GM12878 (cell line): ENCODE measurements around the gene DUS4L. TPM values are rescaled to one million over a fixed set of nuclear protein-coding genes. Genes with fewer than 3 reads are reported as not detected.

Experiments used
- ATAC-seq: fragments of 200-7000 bp; cut with Tn5 transposase; 3 replicates; pipeline ENCODE4 v1.9.1; 2020; ENCODE audit warnings: mild to moderate bottlenecking, moderate library complexity
- BruUV-seq: library from RNA; stranded (reverse); fragments of 400-500 nt; replicated peaks from 2 replicates; lab custom pipeline; 2021; lab: Mats Ljungman, UMichigan
- CTCF ChIA-PET: fragments of 300-600 bp; sonication (Branson Sonifier 250); formaldehyde crosslinking; extraction: SDS; loops from one replicate; lab custom pipeline; 2021; ENCODE audit warnings: inconsistent platforms; lab: Yijun Ruan, JAX
- POLR2A ChIA-PET: fragments of 350-600 bp; formaldehyde crosslinking; extraction: SDS; loops from one replicate; lab custom pipeline; 2021; ENCODE audit warnings: inconsistent platforms; lab: Charles Lee
- RAD21 ChIA-PET: fragments of 300-600 bp; sonication (Branson Sonifier 250); formaldehyde crosslinking; loops from one replicate; lab custom pipeline; 2023; ENCODE audit warnings: antibody characterized with exemption; ENCODE audit not compliant: unreplicated experiment; lab: Charles Lee
- SMC1A ChIA-PET: fragments of 300-600 bp; sonication (Branson Sonifier 250); formaldehyde crosslinking; loops from one replicate; lab custom pipeline; 2023; ENCODE audit not compliant: unreplicated experiment, uncharacterized antibody; lab: Charles Lee
- DNase-seq: peaks from one replicate; pipeline ENCODE4 v3.0.0-alpha.2; 2011; ENCODE audit warnings: low read depth, low spot score
- FAIRE-seq: peaks from 3 replicates; lab custom pipeline; 2011; peaks lifted over from hg19 to GRCh38; lab: Jason Lieb, UNC
- H2AFZ ChIP-seq: 2 replicates; pipeline ENCODE4 v1.6.0; 2011; ENCODE audit warnings: low read depth, low read length, control low read depth; ENCODE audit not compliant: control insufficient read depth
- H3K27ac ChIP-seq: 2 replicates; pipeline ENCODE4 v1.5.1; 2011; ENCODE audit warnings: control low read depth; ENCODE audit not compliant: control insufficient read depth, insufficient read depth
- H3K27me3 ChIP-seq, 2 experiments: replicated peaks in 1 of 2; 2 replicates each; pipeline versions ENCODE4 v1.6.0 to v1.6.1; 2011; ENCODE audit warnings: low read length in 1 of 2; ENCODE audit not compliant: control insufficient read depth in 2 of 2, insufficient read depth in 2 of 2
- H3K36me3 ChIP-seq, 2 experiments: 2 replicates each; pipeline ENCODE4 v1.5.1; 2011; ENCODE audit warnings: low read length in 1 of 2; ENCODE audit not compliant: control insufficient read depth in 2 of 2, insufficient read depth in 2 of 2
- H3K4me1 ChIP-seq: 2 replicates; pipeline ENCODE4 v1.6.1; 2011; ENCODE audit warnings: mild to moderate bottlenecking, low read length, moderate library complexity, mixed read lengths; ENCODE audit not compliant: control insufficient read depth, insufficient read depth
- H3K4me2 ChIP-seq: 2 replicates; pipeline ENCODE4 v1.6.0; 2011; ENCODE audit warnings: control low read depth; ENCODE audit not compliant: control insufficient read depth, insufficient read depth
- H3K4me3 ChIP-seq: fragments of 200-600 bp; sonication (generic); 2 replicates; pipeline ENCODE4 v1.5.1; 2016
- H3K79me2 ChIP-seq: 2 replicates; pipeline ENCODE4 v1.6.0; 2011; ENCODE audit warnings: low read length; ENCODE audit not compliant: control insufficient read depth, insufficient read depth
- H3K9ac ChIP-seq: 2 replicates; pipeline ENCODE4 v1.8.0; 2011; ENCODE audit warnings: low read length, control low read depth, mixed read lengths; ENCODE audit not compliant: control insufficient read depth, insufficient read depth
- H3K9me3 ChIP-seq: replicated peaks from 3 replicates; pipeline ENCODE4 v1.5.1; 2011; ENCODE audit warnings: mild to moderate bottlenecking, low read length; ENCODE audit not compliant: control insufficient read depth, insufficient read depth
- H4K20me1 ChIP-seq: 2 replicates; pipeline ENCODE4 v1.6.0; 2011; ENCODE audit not compliant: control insufficient read depth, insufficient read depth
- NBN ChIP-seq: fragments of 450-650 bp; IDR thresholded peaks from 2 replicates; pipeline ENCODE4 v1.6.1; 2016
- SUPT20H ChIP-seq: IDR thresholded peaks from 2 replicates; pipeline ENCODE4 v1.6.1; 2011; ENCODE audit warnings: low read depth, mild to moderate bottlenecking, low read length, moderate library complexity, borderline replicate concordance; ENCODE audit not compliant: control insufficient read depth
- ZBTB40 ChIP-seq: fragments of 450-650 bp; IDR thresholded peaks from 2 replicates; pipeline ENCODE4 v1.6.1; 2016; ENCODE audit warnings: mild to moderate bottlenecking, moderate library complexity, borderline replicate concordance
- WGBS: methylation state at CpG from one replicate; pipeline ENCODE4 v1.1.6; 2016; ENCODE audit warnings: low lambda C conversion rate; ENCODE audit not compliant: insufficient replicate concordance, insufficient coverage; ENCODE audit errors: missing lambda C conversion rate; 5-methylcytosine and 5-hydroxymethylcytosine counted together
- in situ Hi-C: fragments of 300-500 bp; cut with MboI; formaldehyde crosslinking; loops from 9 replicates; pipeline ENCODE4 v1.14.3; 2018; ENCODE audit warnings: mixed read lengths
- intact Hi-C: fragments of 100-400 bp; cut with micrococcal nuclease; formaldehyde crosslinking; loops from one replicate; pipeline ENCODE4 v1.14.2; 2022; ENCODE audit not compliant: unreplicated experiment
- polyA plus RNA-seq, 11 experiments: library from polyadenylated mRNA; depleted of rRNA in 4 of 11; unstranded in 6 of 11; stranded (reverse) in 5 of 11; fragments of >200 nt; fragmentation: Nextera tagmentation in 4 of 11; fragmentation: Illumina TruSeq in 1 of 11; extraction: Ambion mirVana in 4 of 11; extraction: Trizol in 1 of 11; gene quantifications; 1 replicate in 1 of 11; 2 replicates in 10 of 11; pipeline versions ENCODE4 v1.2.1 to v1.2.3, GENCODE V29; 2011 to 2016; ENCODE audit warnings: inconsistent platforms in 2 of 11, missing spikeins in 2 of 11, low read depth in 1 of 11
- total RNA-seq, 4 experiments: library from RNA; depleted of rRNA in 3 of 4; stranded (reverse); fragments of >200 nt in 3 of 4; fragmentation: Illumina TruSeq in 1 of 4; extraction: Trizol in 1 of 4; gene quantifications; 2 replicates each; pipeline versions ENCODE4 v1.2.1 to v1.2.3, GENCODE V29; 2013 to 2021

DUS4L gene
- total and polyA plus RNA-seq, 10 of the 15 experiments (the other 5 are each of a cell fraction or from before 2014, with no cell fraction given) = 5.3 to 15.3 (median 12.8) TPM

GRCh38 chr7:107584716-107585115 lies 20.9 kb downstream of the DUS4L start (continued):
- TF ChIP-seq SUPT20H = no peak

- Histone ChIP-seq H3K9ac (no peak overlapping the region), H3K27me3 (no peaks in the 10 kb centered on the region), H2AFZ (no peak overlapping the region), H3K36me3 (peaks cover 0 to 5% of the 10 kb centered on the region in 2 experiments; a peak in 1 of 4 replicates), H3K4me1 (no peaks in the 10 kb centered on the region), H3K9me3 (no peaks in the 10 kb centered on the region), H3K79me2 (no peaks in the 10 kb centered on the region), H3K27ac (no peak overlapping the region), H3K4me3 (no peak overlapping the region), H3K4me2 (no peak overlapping the region), H4K20me1 (no peaks in the 10 kb centered on the region)
- ChIA-PET POLR2A (no interaction called here), RAD21 (no interaction called here), CTCF (interaction anchor here (0.8 kb wide), 2 partner anchors 9 to 135 kb away, joined by 3 read pairs; no protein-coding TSS in a partner anchor), SMC1A (no interaction called here)
- no TSS peak for BruUV-seq
- no peak for ATAC-seq
- in situ Hi-C loops = no loop called here
- TF ChIP-seq NBN (no peak), ZBTB40 (no peak)
- 99% methylated on average over 5 of the region's 5 CpGs for WGBS
- no peak for FAIRE-seq
- DNase-seq = no peak
- intact Hi-C loops = loop anchor here (10.0 kb wide), 1 partner anchor 136 kb away; no protein-coding TSS in a partner anchor
These were observed 24.9 kb downstream of the DUS4L start for GRCh38 chr7:107588529-107589130.
